ENCODE data around the gene AMH. TPM values are rescaled to one million over a fixed set of nuclear protein-coding genes. Genes with fewer than 3 reads are reported as not detected.
A peak's percentile ranks its signal among the peaks of the same experiment; 100 is the strongest.

Gene AMH
- total RNA-seq, 2 donors from 2014 or later: 0.50 to 2.7 TPM

- DNase-seq: no peak
- Mint-ChIP-seq H3K4me3 (no peak overlapping the region), H3K27me3 (no peaks in the 10 kb centered on the region), H3K36me3 (ENCODE audit: low read depth) (peaks cover 5% of the 10 kb centered on the region), H3K27ac (no peak overlapping the region), H3K4me1 (peaks cover 5% of the 10 kb centered on the region)
- H3K9me3 ChIP-seq (ENCODE audit: control insufficient read depth, low read length, poor library complexity, severe bottlenecking): no peaks in the 10 kb centered on the region
- no peak for ATAC-seq
These were observed 23.6 kb upstream of the AMH start for GRCh38 chr19:2225415-2226050.

- Mint-ChIP-seq H3K27ac (no peak overlapping the region), H3K4me1 (peaks cover 5% of the 10 kb centered on the region), H3K27me3 (no peaks in the 10 kb centered on the region), H3K36me3 (ENCODE audit: low read depth) (peaks cover 5% of the 10 kb centered on the region), H3K4me3 (no peak overlapping the region)
- ATAC-seq (no peak), DNase-seq (no peak)
- H3K9me3 ChIP-seq (ENCODE audit: control insufficient read depth, low read length, poor library complexity, severe bottlenecking): no peaks in the 10 kb centered on the region
These were observed 22.9 kb upstream of the AMH start for GRCh38 chr19:2226051-2226839.

GRCh38 chr19:2226840-2227360 lies 22.2 kb upstream of the AMH start:
- Mint-ChIP-seq H3K36me3 (ENCODE audit: low read depth) (peaks cover 5% of the 10 kb centered on the region), H3K27ac (no peak overlapping the region), H3K4me1 (peaks cover 5% of the 10 kb centered on the region), H3K27me3 (no peaks in the 10 kb centered on the region), H3K4me3 (no peak overlapping the region)
- ATAC-seq (no peak), DNase-seq (no peak)
- H3K9me3 ChIP-seq (ENCODE audit: control insufficient read depth, low read length, poor library complexity, severe bottlenecking): no peaks in the 10 kb centered on the region

GRCh38 chr19:2227415-2228156 lies 21.5 kb upstream of the AMH start:
- DNase-seq (no peak), ATAC-seq (peak; percentile 17)
- Mint-ChIP-seq H3K27me3 (no peaks in the 10 kb centered on the region), H3K4me1 (peaks cover 8% of the 10 kb centered on the region), H3K4me3 (no peak overlapping the region), H3K27ac (no peak overlapping the region), H3K36me3 (ENCODE audit: low read depth) (peaks cover 5% of the 10 kb centered on the region)
- H3K9me3 ChIP-seq (ENCODE audit: control insufficient read depth, low read length, poor library complexity, severe bottlenecking): no peaks in the 10 kb centered on the region

GRCh38 chr19:2228157-2229030 lies 20.7 kb upstream of the AMH start:
- H3K4me3 Mint-ChIP-seq: no peak overlapping the region
- H3K27ac Mint-ChIP-seq: no peak overlapping the region
- H3K9me3 ChIP-seq (ENCODE audit: control insufficient read depth, low read length, poor library complexity, severe bottlenecking): no peaks in the 10 kb centered on the region
- peaks cover 8% of the 10 kb centered on the region for H3K4me1 Mint-ChIP-seq
- no peak for DNase-seq
- H3K36me3 Mint-ChIP-seq (ENCODE audit: low read depth): peaks cover 5% of the 10 kb centered on the region
- H3K27me3 Mint-ChIP-seq: no peaks in the 10 kb centered on the region
- ATAC-seq: no peak

- no peaks in the 10 kb centered on the region for H3K27me3 Mint-ChIP-seq
These were observed 19.8 kb upstream of the AMH start for GRCh38 chr19:2229103-2230032.

GRCh38 chr19:2230033-2230531 lies 19.0 kb upstream of the AMH start:
- Mint-ChIP-seq H3K4me3 (no peak overlapping the region), H3K27me3 (no peaks in the 10 kb centered on the region), H3K4me1 (peaks cover 14% of the 10 kb centered on the region), H3K27ac (peak overlapping the region; percentile 37), H3K36me3 (ENCODE audit: low read depth) (peaks cover 2% of the 10 kb centered on the region)
- ATAC-seq (no peak), DNase-seq (no peak)
- no peaks in the 10 kb centered on the region for H3K9me3 ChIP-seq (ENCODE audit: control insufficient read depth, low read length, poor library complexity, severe bottlenecking)

More at GRCh38 chr19:2229103-2230032, 19.8 kb upstream of the AMH start:
- ATAC-seq (no peak), DNase-seq (no peak)
- Mint-ChIP-seq H3K4me3 (no peak overlapping the region), H3K27ac (no peak overlapping the region), H3K36me3 (ENCODE audit: low read depth) (peaks cover 2% of the 10 kb centered on the region), H3K4me1 (peaks cover 10% of the 10 kb centered on the region)
- no peaks in the 10 kb centered on the region for H3K9me3 ChIP-seq (ENCODE audit: control insufficient read depth, low read length, poor library complexity, severe bottlenecking)

- H3K27ac Mint-ChIP-seq: no peak overlapping the region
- peaks cover 18% of the 10 kb centered on the region for H3K4me1 Mint-ChIP-seq
- no peaks in the 10 kb centered on the region for H3K27me3 Mint-ChIP-seq
These were observed 18.2 kb upstream of the AMH start for GRCh38 chr19:2230807-2231533.

GRCh38 chr19:2231621-2232221 lies 17.4 kb upstream of the AMH start:
- ATAC-seq (no peak), DNase-seq (no peak)
- Mint-ChIP-seq H3K4me3 (no peak overlapping the region), H3K27me3 (no peaks in the 10 kb centered on the region), H3K27ac (peak overlapping the region; percentile 32), H3K4me1 (peaks cover 23% of the 10 kb centered on the region), H3K36me3 (ENCODE audit: low read depth) (no peaks in the 10 kb centered on the region)
- no peaks in the 10 kb centered on the region for H3K9me3 ChIP-seq (ENCODE audit: control insufficient read depth, low read length, poor library complexity, severe bottlenecking)

More at GRCh38 chr19:2230807-2231533, 18.2 kb upstream of the AMH start:
- ATAC-seq: no peak
- Mint-ChIP-seq H3K4me3 (no peak overlapping the region), H3K36me3 (ENCODE audit: low read depth) (no peaks in the 10 kb centered on the region)
- H3K9me3 ChIP-seq (ENCODE audit: control insufficient read depth, low read length, poor library complexity, severe bottlenecking): no peaks in the 10 kb centered on the region
- DNase-seq: no peak

GRCh38 chr19:2232286-2233151 lies 16.6 kb upstream of the AMH start:
- H3K4me1 Mint-ChIP-seq: peaks cover 24% of the 10 kb centered on the region
- no peaks in the 10 kb centered on the region for H3K9me3 ChIP-seq (ENCODE audit: control insufficient read depth, low read length, poor library complexity, severe bottlenecking)
- peak overlapping the region; percentile 83 for H3K27ac Mint-ChIP-seq
- DNase-seq (no peak), ATAC-seq (no peak)
- H3K36me3 Mint-ChIP-seq (ENCODE audit: low read depth): no peaks in the 10 kb centered on the region
- H3K4me3 Mint-ChIP-seq: no peak overlapping the region
- H3K27me3 Mint-ChIP-seq: no peaks in the 10 kb centered on the region
